Stimulated activated CD8-positive, alpha-beta memory T cell treated with anti-CD3 and anti-CD28 coated beads, Interleukin-12 subunit alpha, Interleukin-12 subunit beta, amount 100 ng/mL, for 1 hour (primary cell): ENCODE results near the gene TSSK3.
"Not testable (repeated sequence)": the region's sequence is repeated elsewhere in the genome, so short reads cannot be mapped to it uniquely, and the experiment has no call there.

Source experiments
- DNase-seq: peaks from one replicate; pipeline ENCODE4 v3.0.0-alpha.2; 2020; ENCODE audit warnings: low read depth

The TSSK3 gene

GRCh38 chr1:32363713-32364112, 1.4 kb downstream of the TSSK3 start:
- DNase-seq = no peak

- no peak for DNase-seq
Observed at GRCh38 chr1:32364836-32365235, 2.5 kb downstream of the TSSK3 start.

GRCh38 chr1:32365445-32365844, 3.1 kb downstream of the TSSK3 start:
- DNase-seq = no peak

GRCh38 chr1:32367912-32368635, 5.7 kb downstream of the TSSK3 start:
- no peak for DNase-seq

GRCh38 chr1:32372149-32372756, 9.9 kb downstream of the TSSK3 start:
- peak; percentile 32 for DNase-seq

- DNase-seq = no peak
Observed at GRCh38 chr1:32373996-32374592, 11.8 kb downstream of the TSSK3 start.

- no peak for DNase-seq
Observed at GRCh38 chr1:32376199-32376598, 13.9 kb downstream of the TSSK3 start.

GRCh38 chr1:32377541-32378220, 15.3 kb downstream of the TSSK3 start:
- no peak for DNase-seq

GRCh38 chr1:32380057-32380456, 17.7 kb downstream of the TSSK3 start:
- DNase-seq = no peak

GRCh38 chr1:32386676-32387392, 24.5 kb downstream of the TSSK3 start:
- no peak for DNase-seq

- DNase-seq = no peak
Observed at GRCh38 chr1:32388641-32389040, 26.3 kb downstream of the TSSK3 start.

- no peak for DNase-seq
Observed at GRCh38 chr1:32390904-32391870, 28.8 kb downstream of the TSSK3 start.

- no peak for DNase-seq
Observed at GRCh38 chr1:32392325-32392724, 30.0 kb downstream of the TSSK3 start.

- DNase-seq = no peak
Observed at GRCh38 chr1:32393136-32393535, 30.8 kb downstream of the TSSK3 start.

GRCh38 chr1:32393832-32394140, 31.4 kb downstream of the TSSK3 start:
- DNase-seq = peak; percentile 18

GRCh38 chr1:32394141-32394889, 32.0 kb downstream of the TSSK3 start, which contains the start of gene BSDC1:
Gene BSDC1, minus strand, starts transcription at chr1:32394441. Its CDS starts 27 bp downstream, at chr1:32394414.
- DNase-seq = peak; percentile 95

- DNase-seq = no peak
Observed at GRCh38 chr1:32394890-32395432, 32.6 kb downstream of the TSSK3 start.

- DNase-seq = not testable (repeated sequence)
Observed at GRCh38 chr1:32396524-32396923, 34.2 kb downstream of the TSSK3 start.

GRCh38 chr1:32398401-32398800, 36.1 kb downstream of the TSSK3 start:
- DNase-seq = no peak

- DNase-seq = no peak
Observed at GRCh38 chr1:32399843-32400242, 37.5 kb downstream of the TSSK3 start.
